ENCODE results near the gene LBX2. TPM values are rescaled to one million over a fixed set of nuclear protein-coding genes. Genes with fewer than 3 reads are reported as not detected.
"Not testable (repeated sequence)": the region's sequence is repeated elsewhere in the genome, so short reads cannot be mapped to it uniquely, and the experiment has no call there.

The LBX2 gene
- total RNA-seq, 1 experiment from 2014 or later = 11.4 TPM

GRCh38 chr2:74462786-74463105 is 36.7 kb downstream of the LBX2 start:
- H3K4me1 ChIP-seq = 0 out of 2 replicates have a peak, but pooled peaks cover 5% of the 10 kb centered on the region
- H3K9me3 ChIP-seq = no peaks in the 10 kb centered on the region
- DNase-seq = no peak
- ChIA-PET POLR2A (no interaction called here), CTCF (no interaction called here)
- H3K36me3 Mint-ChIP-seq (ENCODE audit: insufficient read depth, unreplicated experiment) = peaks cover 63% of the 10 kb centered on the region
- intact Hi-C loops (cut with micrococcal nuclease; ENCODE audit: unreplicated experiment) = no loop called here
- no peaks in the 10 kb centered on the region for H3K9me3 Mint-ChIP-seq (ENCODE audit: unreplicated experiment)
- H3K4me3 Mint-ChIP-seq (ENCODE audit: unreplicated experiment) = peak overlapping the region; percentile 55
- TF ChIP-seq CTCF (IDR thresholded peaks at IDR 0.05; ENCODE audit: insufficient read depth in 1 of 2, low read depth in 1 of 2, low read length in 1 of 2, severe bottlenecking in 1 of 2, unreplicated experiment in 1 of 2) = no peak
- no peaks in the 10 kb centered on the region for H3K27me3 Mint-ChIP-seq (ENCODE audit: insufficient read depth, unreplicated experiment)
- H3K27me3 ChIP-seq (replicated peaks; ENCODE audit: control insufficient read depth, insufficient read depth, low read length) = no peaks in the 10 kb centered on the region
- no TSS peak for BruUV-seq (replicated peaks)
- H3K4me1 Mint-ChIP-seq (ENCODE audit: low read depth, unreplicated experiment) = peaks cover 14% of the 10 kb centered on the region
- H3K27ac Mint-ChIP-seq (ENCODE audit: unreplicated experiment) = no peak overlapping the region
- H3K4me3 ChIP-seq (ENCODE audit: low read depth, low read length) = no peak overlapping the region
- peaks cover 4% of the 10 kb centered on the region for H3K36me3 ChIP-seq (ENCODE audit: control insufficient read depth, insufficient read depth, low read length)

- H3K27me3 Mint-ChIP-seq (ENCODE audit: insufficient read depth, unreplicated experiment) = no peaks in the 10 kb centered on the region
- peak overlapping the region; percentile 55 for H3K4me3 Mint-ChIP-seq (ENCODE audit: unreplicated experiment)
- Histone ChIP-seq H3K9me3 (no peaks in the 10 kb centered on the region), H3K27me3 (replicated peaks; ENCODE audit: control insufficient read depth, insufficient read depth, low read length) (no peaks in the 10 kb centered on the region), H3K36me3 (ENCODE audit: control insufficient read depth, insufficient read depth, low read length) (peaks cover 4% of the 10 kb centered on the region), H3K4me3 (ENCODE audit: low read depth, low read length) (no peak overlapping the region), H3K4me1 (0 out of 2 replicates have a peak, but pooled peaks cover 5% of the 10 kb centered on the region)
- ChIA-PET CTCF (interaction anchor here (0.7 to 1.0 kb wide), 9 partner anchors 9 to 126 kb away, joined by 3 to 5 read pairs (median 4); partner anchors contain the start of genes AUP1, CCDC142, HTRA2 and MRPL53), POLR2A (interaction anchor here (0.5 kb wide), 1 partner anchor 32 kb away, joined by 3 read pairs; no protein-coding TSS in a partner anchor)
- H3K4me1 Mint-ChIP-seq (ENCODE audit: low read depth, unreplicated experiment) = peaks cover 14% of the 10 kb centered on the region
- no peak overlapping the region for H3K27ac Mint-ChIP-seq (ENCODE audit: unreplicated experiment)
- DNase-seq = no peak
- no peaks in the 10 kb centered on the region for H3K9me3 Mint-ChIP-seq (ENCODE audit: unreplicated experiment)
- intact Hi-C loops (cut with micrococcal nuclease; ENCODE audit: unreplicated experiment) = no loop called here
- no peak for TF ChIP-seq CTCF (IDR thresholded peaks at IDR 0.05; ENCODE audit: insufficient read depth in 1 of 2, low read depth in 1 of 2, low read length in 1 of 2, severe bottlenecking in 1 of 2, unreplicated experiment in 1 of 2)
- H3K36me3 Mint-ChIP-seq (ENCODE audit: insufficient read depth, unreplicated experiment) = peaks cover 68% of the 10 kb centered on the region
- no TSS peak for BruUV-seq (replicated peaks)
Observed at GRCh38 chr2:74462054-74462785, 37.2 kb downstream of the LBX2 start.

- Histone ChIP-seq H3K9me3 (no peaks in the 10 kb centered on the region), H3K36me3 (ENCODE audit: control insufficient read depth, insufficient read depth, low read length) (peaks cover 4% of the 10 kb centered on the region), H3K4me3 (ENCODE audit: low read depth, low read length) (no peak overlapping the region), H3K27me3 (replicated peaks; ENCODE audit: control insufficient read depth, insufficient read depth, low read length) (no peaks in the 10 kb centered on the region), H3K4me1 (peaks cover 9% of the 10 kb centered on the region; the same call in 1 of the 2 replicates)
- H3K4me3 Mint-ChIP-seq (ENCODE audit: unreplicated experiment) = no peak overlapping the region
- peak; percentile 65 to 69 for DNase-seq
- H3K27me3 Mint-ChIP-seq (ENCODE audit: insufficient read depth, unreplicated experiment) = no peaks in the 10 kb centered on the region
- ChIA-PET POLR2A (interaction anchor here (0.5 kb wide), 1 partner anchor 31 kb away, joined by 3 read pairs; no protein-coding TSS in a partner anchor), CTCF (interaction anchor here (0.7 to 1.0 kb wide), 9 partner anchors 10 to 126 kb away, joined by 3 to 5 read pairs (median 4); partner anchors contain the start of genes AUP1, CCDC142, HTRA2 and MRPL53)
- peaks cover 71% of the 10 kb centered on the region for H3K36me3 Mint-ChIP-seq (ENCODE audit: insufficient read depth, unreplicated experiment)
- H3K4me1 Mint-ChIP-seq (ENCODE audit: low read depth, unreplicated experiment) = peaks cover 20% of the 10 kb centered on the region
- peak overlapping the region; percentile 69 for H3K27ac Mint-ChIP-seq (ENCODE audit: unreplicated experiment)
- peak; percentile 33 to 48 for TF ChIP-seq CTCF (IDR thresholded peaks at IDR 0.05; ENCODE audit: insufficient read depth in 1 of 2, low read depth in 1 of 2, low read length in 1 of 2, severe bottlenecking in 1 of 2, unreplicated experiment in 1 of 2)
- H3K9me3 Mint-ChIP-seq (ENCODE audit: unreplicated experiment) = no peaks in the 10 kb centered on the region
- intact Hi-C loops (cut with micrococcal nuclease; ENCODE audit: unreplicated experiment) = no loop called here
- no TSS peak for BruUV-seq (replicated peaks)
Observed at GRCh38 chr2:74461187-74462053, 38.0 kb downstream of the LBX2 start.

- H3K36me3 ChIP-seq (ENCODE audit: control insufficient read depth, insufficient read depth, low read length); CTCF ChIA-PET; H3K4me1 ChIP-seq; H3K4me3 ChIP-seq (ENCODE audit: low read depth, low read length); DNase-seq; H3K9me3 Mint-ChIP-seq (ENCODE audit: unreplicated experiment); BruUV-seq (replicated peaks); intact Hi-C loops (cut with micrococcal nuclease; ENCODE audit: unreplicated experiment); H3K27me3 ChIP-seq (replicated peaks; ENCODE audit: control insufficient read depth, insufficient read depth, low read length); H3K27me3 Mint-ChIP-seq (ENCODE audit: insufficient read depth, unreplicated experiment); H3K9me3 ChIP-seq: not testable (repeated sequence)
- Mint-ChIP-seq H3K4me3 (ENCODE audit: unreplicated experiment) (peak overlapping the region; percentile 95), H3K36me3 (ENCODE audit: insufficient read depth, unreplicated experiment) (peaks cover 67% of the 10 kb centered on the region), H3K27ac (ENCODE audit: unreplicated experiment) (peak overlapping the region; percentile 74), H3K4me1 (ENCODE audit: low read depth, unreplicated experiment) (peaks cover 32% of the 10 kb centered on the region)
- POLR2A ChIA-PET = interaction anchor here (0.6 kb wide), 1 partner anchor 1206 kb away, joined by 4 read pairs; no protein-coding TSS in a partner anchor
Observed at GRCh38 chr2:74460187-74460586, 39.2 kb downstream of the LBX2 start.
